Activated CD4-positive, alpha-beta T cell treated with anti-CD3 and anti-CD28 coated beads, Interleukin-2, Interleukin-6, amounts not matched to agents 100 ng/mL and 50 ng/mL, durations not matched to agents 16 hours and 8 hours (primary cell): ENCODE data around the gene TAAR9.

Experiments
- DNase-seq: peaks from one replicate; pipeline ENCODE4 v3.0.0-alpha.2; 2020

Gene TAAR9, protein sequence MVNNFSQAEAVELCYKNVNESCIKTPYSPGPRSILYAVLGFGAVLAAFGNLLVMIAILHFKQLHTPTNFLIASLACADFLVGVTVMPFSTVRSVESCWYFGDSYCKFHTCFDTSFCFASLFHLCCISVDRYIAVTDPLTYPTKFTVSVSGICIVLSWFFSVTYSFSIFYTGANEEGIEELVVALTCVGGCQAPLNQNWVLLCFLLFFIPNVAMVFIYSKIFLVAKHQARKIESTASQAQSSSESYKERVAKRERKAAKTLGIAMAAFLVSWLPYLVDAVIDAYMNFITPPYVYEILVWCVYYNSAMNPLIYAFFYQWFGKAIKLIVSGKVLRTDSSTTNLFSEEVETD

DNA sequence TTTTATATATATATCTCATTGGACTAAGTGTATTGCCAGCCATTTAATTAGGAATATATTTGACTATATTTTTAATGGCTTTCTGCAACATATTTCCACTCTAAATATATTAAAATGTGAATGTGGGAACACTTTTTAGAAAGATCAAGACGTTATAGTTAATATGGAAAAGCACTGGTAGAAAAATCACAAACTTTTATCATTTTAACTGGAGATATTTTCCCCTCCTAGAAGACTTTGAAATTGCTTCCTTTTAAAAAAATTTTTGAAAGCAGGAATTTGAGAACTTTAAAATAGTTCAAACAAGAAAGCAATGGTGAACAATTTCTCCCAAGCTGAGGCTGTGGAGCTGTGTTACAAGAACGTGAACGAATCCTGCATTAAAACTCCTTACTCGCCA lies at the start of gene TAAR9:
Gene TAAR9, plus strand, starts transcription at position 301 of the 400 bp plus-strand sequence. Its CDS starts 13 bp downstream, at position 314.
- no peak for DNase-seq

GRCh38 chr6:132489376-132489775 lies 48.7 kb upstream of the TAAR9 start:
- no peak for DNase-seq

GRCh38 chr6:132490024-132490423 lies 48.1 kb upstream of the TAAR9 start:
- DNase-seq: no peak

DNA sequence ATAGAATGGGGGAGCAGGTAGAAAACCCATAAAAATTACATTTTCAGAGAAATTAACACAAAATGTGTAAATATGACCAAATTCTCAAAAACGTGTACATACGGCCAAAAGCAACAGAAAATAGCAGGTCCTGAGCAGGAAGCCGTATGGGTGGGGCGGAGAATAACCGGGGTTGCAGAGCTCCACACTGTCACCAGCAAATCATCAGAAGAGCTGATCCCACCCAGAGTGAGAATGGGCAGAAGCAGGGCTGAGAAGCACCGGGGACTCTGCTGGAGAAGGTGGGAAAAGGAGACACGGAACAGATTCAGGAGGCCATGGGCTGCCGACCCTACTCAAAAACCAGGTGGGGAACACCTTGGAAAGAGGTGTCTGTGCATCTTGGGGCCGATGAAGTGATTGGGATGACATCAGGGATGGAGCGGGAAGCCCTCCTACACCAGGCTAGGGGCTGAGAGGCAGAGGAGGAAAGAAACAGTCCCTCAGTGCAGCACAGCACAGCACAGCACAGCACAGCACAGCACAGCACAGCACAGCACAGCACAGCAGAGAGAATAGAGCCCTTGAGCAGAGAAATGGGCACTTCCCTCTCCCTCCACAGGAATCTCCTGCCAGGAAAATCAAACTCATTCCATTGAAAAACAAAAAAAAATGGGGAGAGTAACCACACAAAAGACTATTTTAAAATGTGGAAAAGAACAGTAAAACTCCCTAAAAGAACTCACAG lies 47.4 kb upstream of the TAAR9 start:
- no peak for DNase-seq

- DNase-seq: no peak
Observed at GRCh38 chr6:132491303-132491702, 46.8 kb upstream of the TAAR9 start.

DNA sequence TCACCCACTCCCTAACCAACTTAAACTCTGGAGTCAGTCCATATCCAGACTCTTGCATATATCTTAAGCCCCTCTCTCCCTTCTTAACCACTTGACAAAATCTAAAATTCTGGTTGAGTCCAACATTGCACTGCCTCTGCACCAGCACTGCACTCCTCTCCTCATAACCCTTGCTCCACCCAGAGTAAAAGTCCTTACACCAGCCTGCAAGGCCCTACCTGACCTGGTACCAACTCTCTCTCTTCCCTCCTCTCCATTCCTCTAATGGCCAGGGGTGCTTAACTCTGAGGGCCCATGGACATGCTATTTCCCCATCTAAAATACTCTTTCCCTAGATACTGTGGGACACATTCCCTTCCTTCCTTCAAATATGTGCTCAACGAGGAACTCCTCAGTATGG lies 46.2 kb upstream of the TAAR9 start:
- DNase-seq: no peak

GRCh38 chr6:132494954-132495353 lies 43.1 kb upstream of the TAAR9 start:
- peak; percentile 28 for DNase-seq

DNA sequence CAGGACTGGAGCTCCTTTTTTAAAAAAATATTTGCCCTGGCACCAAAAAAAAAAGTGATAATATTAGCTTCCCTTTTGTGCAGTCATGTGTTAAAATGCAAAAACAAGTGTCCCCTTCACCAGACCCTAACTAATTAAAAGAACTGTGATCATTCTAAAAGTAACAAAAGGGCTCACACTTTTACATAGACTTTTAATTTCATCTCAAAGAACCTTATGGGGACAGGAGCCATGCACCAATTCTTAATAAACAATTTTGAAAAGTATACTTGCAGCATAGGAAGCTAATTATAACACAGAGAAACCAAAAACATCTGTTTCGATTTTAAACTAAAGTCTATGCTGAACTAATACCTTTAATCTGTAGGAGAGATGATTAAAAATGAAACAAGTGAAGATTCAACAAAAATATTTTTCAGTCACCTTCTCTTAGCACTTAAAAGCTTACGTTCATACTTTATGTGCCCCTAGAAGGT lies 42.4 kb upstream of the TAAR9 start:
- peak; percentile 27 for DNase-seq

DNA sequence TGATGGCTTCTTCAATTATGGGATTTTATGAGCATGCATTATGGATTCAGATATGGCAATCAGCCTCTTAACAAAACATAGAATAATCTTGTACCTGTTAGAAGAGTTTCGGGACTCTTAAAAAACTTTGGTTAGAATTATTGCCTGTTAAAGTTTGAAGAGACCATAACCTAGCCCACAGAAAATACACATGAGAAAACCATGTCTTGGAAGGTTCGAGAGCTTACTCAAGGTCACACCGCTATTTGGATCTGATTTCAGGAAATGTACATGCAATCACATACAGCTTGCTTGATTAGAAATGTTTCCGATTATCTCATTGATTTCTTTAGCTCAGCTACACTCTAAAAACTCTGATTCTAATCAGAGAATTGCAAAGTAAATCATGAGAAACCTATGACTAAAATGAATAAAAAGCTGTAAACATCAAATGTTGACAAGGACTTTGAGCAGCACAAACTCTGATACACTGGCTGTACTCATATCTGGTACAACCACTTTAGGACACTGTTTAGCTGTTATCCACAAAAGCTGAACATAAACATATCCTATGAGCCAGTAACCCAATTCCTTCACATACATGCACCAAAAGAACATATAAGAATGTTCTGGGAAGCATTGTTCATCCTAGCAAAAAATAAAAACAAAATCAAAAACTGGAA lies 41.4 kb upstream of the TAAR9 start:
- no peak for DNase-seq

DNA sequence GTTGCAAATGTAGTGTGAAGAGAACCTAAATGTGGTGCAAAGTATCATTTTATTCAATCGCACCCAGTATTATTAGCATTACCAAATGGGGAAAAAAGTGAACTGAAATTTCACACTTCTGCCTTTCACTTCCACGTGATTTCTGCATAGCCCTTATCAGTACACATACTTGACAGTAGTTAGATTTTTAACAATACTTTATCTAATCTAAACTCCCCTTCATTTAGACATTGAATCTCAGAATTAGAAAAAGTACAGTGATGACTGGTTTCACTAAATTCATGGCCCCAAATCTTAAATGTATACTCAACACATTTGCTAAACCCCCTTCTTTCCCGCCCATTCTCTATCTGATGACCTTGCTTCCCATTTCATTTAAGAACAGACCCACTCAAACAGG lies 39.4 kb upstream of the TAAR9 start:
- no peak for DNase-seq

DNA sequence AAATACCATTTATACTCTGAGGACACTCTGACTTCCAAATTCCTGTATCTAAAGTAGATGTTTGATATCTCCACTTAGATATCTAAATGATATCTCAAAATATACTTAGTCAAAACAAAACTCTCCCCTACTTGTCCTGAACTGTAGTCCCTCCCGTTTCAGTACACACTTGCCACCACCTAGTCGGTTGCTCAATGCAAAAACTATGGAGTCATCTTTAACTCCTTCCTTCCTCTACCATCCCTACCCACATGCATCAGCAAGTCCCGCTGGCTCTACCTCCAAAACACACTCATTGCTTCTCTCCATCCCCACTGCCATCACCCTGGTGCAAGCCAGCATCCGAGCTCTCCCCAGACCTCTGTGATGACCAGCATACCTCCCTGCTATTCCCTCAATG lies 38.3 kb upstream of the TAAR9 start:
- no peak for DNase-seq

- DNase-seq: no peak
Observed at GRCh38 chr6:132504757-132505156, 33.3 kb upstream of the TAAR9 start.

DNA sequence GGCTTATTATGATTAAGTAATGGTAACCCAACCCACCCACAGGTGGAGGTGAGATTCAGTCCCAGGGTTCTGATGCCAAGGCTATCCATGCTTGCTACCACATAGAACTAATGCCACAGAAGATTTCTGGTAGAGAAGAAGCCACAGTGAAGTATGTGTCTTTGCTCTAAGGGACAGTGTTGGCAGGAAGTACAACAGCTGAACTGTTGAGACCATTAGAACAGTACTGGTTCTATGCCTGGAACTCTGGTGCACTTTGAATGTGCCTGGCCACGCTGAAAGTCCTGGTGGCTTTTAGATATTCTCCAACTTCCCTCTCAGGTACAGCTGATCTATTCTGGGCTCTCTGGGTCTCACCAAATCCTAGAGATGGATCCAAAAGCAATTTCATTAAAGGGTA lies 32.9 kb upstream of the TAAR9 start:
- no peak for DNase-seq

- DNase-seq: no peak
Observed at GRCh38 chr6:132506461-132506860, 31.6 kb upstream of the TAAR9 start.

GRCh38 chr6:132506869-132507808 lies 30.9 kb upstream of the TAAR9 start:
- no peak for DNase-seq

DNA sequence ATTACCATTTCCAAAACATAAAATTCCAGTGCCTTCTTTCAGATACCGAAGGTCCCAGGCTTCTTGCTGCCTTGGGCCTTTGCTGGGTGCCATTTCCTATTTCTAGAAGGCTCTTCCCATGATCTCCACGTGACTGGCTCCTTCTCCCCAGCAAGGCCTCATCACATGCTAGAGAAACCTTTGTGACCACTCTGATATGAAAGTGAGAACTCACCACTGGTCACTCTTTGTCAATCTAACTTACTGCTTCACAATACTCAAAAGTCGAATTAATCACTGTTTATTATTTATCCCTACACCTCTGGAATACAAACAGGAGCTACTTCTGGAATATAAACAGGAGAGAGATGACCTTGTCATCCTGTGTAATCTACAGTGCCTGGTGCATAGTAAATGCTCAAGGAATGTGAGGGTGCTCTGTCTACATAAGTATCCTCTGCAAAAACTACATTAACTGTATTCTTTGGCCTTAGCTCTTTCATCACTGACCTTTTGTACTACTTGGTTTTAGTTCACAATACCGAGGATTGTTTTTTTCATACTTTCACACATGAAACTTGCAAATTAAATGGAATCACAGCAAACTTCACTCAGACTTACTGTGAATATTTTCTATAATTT lies 26.8 kb upstream of the TAAR9 start:
- DNase-seq: no peak

DNA sequence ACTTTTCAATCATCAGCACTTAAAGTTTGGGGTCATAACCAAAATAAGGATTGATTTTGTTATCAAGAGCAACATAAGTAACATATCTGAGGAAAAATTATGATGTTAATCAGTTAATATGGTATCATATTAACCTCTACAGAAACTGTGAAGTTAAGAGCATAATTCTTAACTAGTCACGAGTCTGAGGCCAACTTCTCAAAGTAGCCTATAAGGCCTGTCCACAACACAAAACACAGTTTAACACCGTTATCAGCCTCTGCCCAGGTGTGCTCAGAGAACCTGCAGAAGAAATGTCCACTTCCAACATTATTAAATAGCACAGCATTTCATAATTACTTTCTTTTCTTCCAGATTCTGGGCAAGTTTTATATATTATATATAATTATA lies 26.3 kb upstream of the TAAR9 start:
- DNase-seq: no peak

DNA sequence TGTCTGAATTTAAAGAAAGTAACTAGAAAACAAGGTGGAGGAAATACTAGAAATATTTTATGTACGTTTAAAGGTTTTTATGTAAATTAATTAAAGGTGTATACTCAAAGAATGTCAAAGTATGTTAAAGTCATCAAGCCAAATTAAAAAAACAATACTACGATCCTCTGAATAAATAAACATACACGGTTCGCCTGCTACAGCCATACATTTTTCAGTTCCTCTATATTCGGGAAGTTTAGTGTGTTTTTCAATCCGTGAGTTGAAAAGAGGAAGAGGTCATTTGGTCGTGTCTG lies 25.8 kb upstream of the TAAR9 start:
- no peak for DNase-seq

DNA sequence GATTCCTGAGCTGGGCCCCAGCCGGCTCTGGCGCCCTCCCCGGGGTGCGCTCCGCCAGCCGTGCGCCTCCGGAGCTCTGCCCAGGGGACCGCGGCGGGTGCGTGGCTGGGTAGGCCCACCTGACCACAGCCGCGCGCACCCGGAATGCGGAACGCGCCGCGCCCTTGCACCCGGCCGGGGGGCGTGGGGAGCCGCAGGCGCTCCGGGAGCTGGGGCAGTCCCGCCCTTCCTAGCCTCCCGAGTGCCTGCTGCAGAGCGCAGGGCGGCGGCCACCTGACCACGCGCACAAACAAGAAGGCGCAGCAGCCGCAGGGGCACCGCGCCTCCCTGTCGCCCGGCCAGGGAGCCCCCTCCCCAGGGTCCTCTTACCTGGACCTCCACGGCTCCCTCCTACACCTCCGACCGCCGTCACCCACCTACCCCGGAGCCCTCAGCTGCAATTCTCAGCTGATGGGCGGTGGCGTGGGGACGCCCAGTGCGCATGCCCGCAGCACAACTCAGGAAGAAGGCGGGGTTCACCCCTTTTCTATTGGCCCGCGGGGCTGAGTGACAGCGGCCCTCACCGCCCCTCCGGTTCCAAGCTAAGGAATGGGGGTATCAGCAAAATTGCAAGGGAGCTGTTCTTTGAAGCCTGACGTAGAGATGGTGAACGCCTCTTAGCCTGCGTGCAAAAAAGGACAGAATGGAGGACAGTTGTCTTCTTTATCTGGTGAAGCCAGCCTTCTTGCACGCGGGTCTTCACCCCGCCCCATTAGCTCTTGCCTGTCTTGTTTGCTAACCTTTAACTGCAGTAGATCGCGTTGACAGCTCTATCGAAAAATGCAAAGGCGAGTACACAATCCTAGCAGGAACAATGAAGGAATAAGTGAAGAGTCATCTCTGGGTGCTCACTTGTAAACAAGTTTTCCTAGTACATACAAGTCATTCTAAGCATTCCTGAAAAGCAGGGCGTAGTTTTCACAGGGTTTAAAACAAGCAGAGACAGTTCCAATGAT lies 25.1 kb upstream of the TAAR9 start, which contains the start of gene STX7:
Gene STX7, minus strand, starts transcription at position 479 of the 995 bp plus-strand sequence. CDS start 9,586 bp downstream, outside the sequence.
- DNase-seq: peak; percentile 91

DNA sequence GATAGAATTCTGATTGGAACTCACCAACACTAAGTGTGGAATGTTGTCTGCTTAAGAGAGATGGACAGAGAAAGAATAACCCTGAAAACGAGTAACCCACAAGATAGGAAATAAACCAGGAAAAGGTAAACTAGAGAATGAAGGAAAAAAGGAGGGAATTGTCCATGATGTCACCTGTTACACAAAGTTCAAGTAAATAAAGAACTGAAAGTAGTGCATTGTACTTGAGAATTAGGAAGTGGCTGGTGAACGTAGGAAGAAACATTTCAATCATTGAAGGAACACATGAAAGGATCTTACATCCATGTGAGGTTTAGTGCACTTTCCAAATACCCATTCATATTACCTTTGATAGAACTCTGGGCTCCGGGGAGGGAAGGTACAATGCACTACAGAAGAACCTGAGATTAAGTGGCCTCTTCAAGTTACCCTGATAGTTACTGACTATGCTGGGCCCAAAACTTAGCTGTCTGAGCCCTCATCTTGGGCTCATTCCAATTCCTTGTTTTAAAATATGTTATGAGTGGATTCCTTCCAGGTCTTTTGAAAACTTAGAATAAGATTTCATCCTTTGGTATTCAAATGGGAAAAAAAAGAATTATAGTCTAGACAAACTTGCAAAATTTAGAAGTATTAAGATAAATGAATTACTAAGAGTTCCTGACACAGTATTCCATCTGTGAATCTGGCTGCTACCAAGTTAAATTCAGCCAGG lies 24.1 kb upstream of the TAAR9 start:
- no peak for DNase-seq
